Endodermal cell (in vitro differentiated cells): ENCODE data around the gene EIF4G3. TPM values are rescaled to one million over a fixed set of nuclear protein-coding genes. Genes with fewer than 3 reads are reported as not detected.

Source experiments
- DNase-seq: peaks from one replicate; pipeline ENCODE4 v3.0.0-alpha.2; 2017
- H3K27ac ChIP-seq: 2 replicates; pipeline ENCODE4 v1.5.1; 2013; ENCODE audit warnings: mild to moderate bottlenecking, low read depth, low read length, moderate library complexity
- H3K27me3 ChIP-seq: 2 replicates; pipeline ENCODE4 v1.6.1; 2013; ENCODE audit warnings: mild to moderate bottlenecking, low read length, moderate library complexity; ENCODE audit not compliant: insufficient read depth, control insufficient read depth, poor library complexity, severe bottlenecking
- H3K36me3 ChIP-seq: 2 replicates; pipeline ENCODE4 v1.7.0; 2013; ENCODE audit warnings: mild to moderate bottlenecking, low read length, moderate library complexity; ENCODE audit not compliant: control insufficient read depth, insufficient read depth
- H3K4me1 ChIP-seq: one replicate; pipeline ENCODE4 v1.7.0; 2013; ENCODE audit warnings: low read length; ENCODE audit not compliant: control insufficient read depth, insufficient read depth
- H3K4me3 ChIP-seq: 2 replicates; pipeline ENCODE4 v1.5.1; 2013; ENCODE audit warnings: mild to moderate bottlenecking, low read length, moderate library complexity
- H3K9ac ChIP-seq: 2 replicates; pipeline ENCODE4 v1.6.1; 2013; ENCODE audit warnings: mild to moderate bottlenecking, low read length, moderate library complexity; ENCODE audit not compliant: poor library complexity, severe bottlenecking; ENCODE audit errors: extremely low read depth
- H3K9me3 ChIP-seq: 2 replicates; pipeline ENCODE4 v1.6.1; 2013; ENCODE audit warnings: mild to moderate bottlenecking, low read length, moderate library complexity; ENCODE audit not compliant: control insufficient read depth
- H3K27ac Mint-ChIP-seq: 2 replicates; pipeline ENCODE4 v1.8.0; 2020; ENCODE audit warnings: mixed read lengths
- H3K27me3 Mint-ChIP-seq: 2 replicates; pipeline ENCODE4 v1.8.0; 2021; ENCODE audit warnings: mild to moderate bottlenecking, mixed read lengths; ENCODE audit not compliant: insufficient read depth
- H3K36me3 Mint-ChIP-seq: 2 replicates; pipeline ENCODE4 v1.8.0; 2020; ENCODE audit warnings: low read depth, mixed read lengths
- H3K4me1 Mint-ChIP-seq: 2 replicates; pipeline ENCODE4 v1.8.0; 2020; ENCODE audit warnings: mixed read lengths
- H3K4me3 Mint-ChIP-seq: 2 replicates; pipeline ENCODE4 v1.8.0; 2020; ENCODE audit warnings: mild to moderate bottlenecking, moderate library complexity, mixed read lengths
- H3K9me3 Mint-ChIP-seq: 2 replicates; pipeline ENCODE4 v1.8.0; 2020; ENCODE audit warnings: mild to moderate bottlenecking, mixed read lengths
- CTCF ChIP-seq: fragments of 200-600 bp; sonication (generic); conservative IDR thresholded peaks from 2 replicates; pipeline ENCODE4 v1.5.0; 2021; ENCODE audit warnings: antibody characterized with exemption, mild to moderate bottlenecking
- WGBS, 2 experiments: methylation state at CpG; one replicate each; pipeline versions ENCODE4 v1.1.5 to v1.1.7; 2013; ENCODE audit warnings: missing lambda C conversion rate in 2 of 2, mixed read lengths in 1 of 2; ENCODE audit not compliant: insufficient coverage in 1 of 2, insufficient read length in 1 of 2; 5-methylcytosine and 5-hydroxymethylcytosine counted together
- total RNA-seq, 2 donors: library from RNA; stranded (reverse); fragmentation: NEBNext Ultra II Directional in 1 of 2; extraction: Animal tissue kit (Norgen Biotek cat#: 25700) in 1 of 2; gene quantifications; 2 replicates in 1 of 2; 3 replicates in 1 of 2; pipeline ENCODE4 v1.2.1, GENCODE V29; 2021

Gene EIF4G3
- total RNA-seq, 2 donors from 2014 or later = 101 to 103 TPM

GRCh38 chr1:20834192-20834591, 342.5 kb downstream of the EIF4G3 start:
- no peaks in the 10 kb centered on the region for H3K4me1 ChIP-seq
- peak overlapping the region; percentile 37 for H3K4me3 ChIP-seq
- H3K36me3 Mint-ChIP-seq = peaks cover 40% of the 10 kb centered on the region
- peaks cover 5% of the 10 kb centered on the region for H3K9me3 Mint-ChIP-seq
- H3K9me3 ChIP-seq = peaks cover 26% of the 10 kb centered on the region
- H3K27me3 Mint-ChIP-seq = no peaks in the 10 kb centered on the region
- 90% methylated on average over 1 of the region's 1 CpG; no CpG with 5 or more reads in 1 of the 2 experiments for WGBS, 2 experiments
- H3K9ac ChIP-seq = no peak overlapping the region
- DNase-seq = no peak
- no peak overlapping the region for H3K27ac ChIP-seq
- H3K27me3 ChIP-seq = no peaks in the 10 kb centered on the region
- peaks cover 2% of the 10 kb centered on the region for H3K4me1 Mint-ChIP-seq
- no peak overlapping the region for H3K4me3 Mint-ChIP-seq
- H3K27ac Mint-ChIP-seq = no peak overlapping the region
- H3K36me3 ChIP-seq = peaks cover 47% of the 10 kb centered on the region
- TF ChIP-seq CTCF = no peak

DNA sequence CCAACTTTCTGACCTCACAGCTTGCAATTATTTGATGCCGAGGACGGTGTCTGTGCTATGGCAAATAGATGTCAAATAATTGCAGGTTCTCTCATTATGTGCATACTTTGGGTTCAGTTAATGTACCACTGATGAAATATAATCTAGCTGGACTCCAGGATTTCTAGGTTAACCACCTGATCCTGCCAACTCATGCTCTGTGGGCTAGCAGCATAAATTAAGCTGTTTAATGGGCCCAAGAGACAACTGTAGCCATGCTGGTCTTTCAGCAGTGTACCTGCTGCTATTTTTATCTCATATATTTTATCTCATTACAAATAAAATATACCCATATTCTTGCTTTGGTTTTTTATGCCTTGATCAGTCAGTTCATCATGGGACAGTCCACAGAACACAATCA, 346.3 kb downstream of the EIF4G3 start:
- H3K36me3 Mint-ChIP-seq = peaks cover 50% of the 10 kb centered on the region
- Histone ChIP-seq H3K27ac (no peak overlapping the region), H3K36me3 (peaks cover 40% of the 10 kb centered on the region), H3K9ac (no peak overlapping the region), H3K27me3 (no peaks in the 10 kb centered on the region), H3K4me1 (peaks cover 8% of the 10 kb centered on the region), H3K4me3 (no peak overlapping the region), H3K9me3 (peaks cover 16% of the 10 kb centered on the region)
- 90% methylated on average over 2 of the region's 2 CpGs; no CpG with 5 or more reads in 1 of the 2 experiments for WGBS, 2 experiments
- no peak for TF ChIP-seq CTCF
- DNase-seq = no peak
- no peak overlapping the region for H3K27ac Mint-ChIP-seq
- peaks cover 22% of the 10 kb centered on the region for H3K4me1 Mint-ChIP-seq
- no peaks in the 10 kb centered on the region for H3K27me3 Mint-ChIP-seq
- H3K9me3 Mint-ChIP-seq = peaks cover 5% of the 10 kb centered on the region
- no peak overlapping the region for H3K4me3 Mint-ChIP-seq

DNA sequence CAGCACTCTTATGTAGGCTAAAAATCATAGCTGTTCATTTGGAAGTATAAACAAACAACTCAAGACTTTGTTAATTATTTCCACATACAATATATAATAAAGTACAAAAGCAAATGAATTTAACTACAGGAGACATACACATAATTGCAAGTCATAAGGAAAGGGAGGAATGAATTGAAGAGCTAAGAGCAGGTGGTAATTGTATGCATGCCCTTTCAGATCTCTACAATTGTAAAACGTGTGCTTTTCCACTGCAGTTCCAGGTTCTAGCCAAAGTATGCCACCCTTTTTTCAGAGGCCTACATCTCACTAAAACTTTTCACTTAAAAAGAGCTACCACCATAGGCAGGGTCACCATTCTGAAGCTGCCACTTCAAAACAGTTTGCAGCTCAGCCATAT, 346.8 kb downstream of the EIF4G3 start:
- Mint-ChIP-seq H3K27ac (no peak overlapping the region), H3K27me3 (no peaks in the 10 kb centered on the region), H3K4me3 (no peak overlapping the region), H3K9me3 (peaks cover 5% of the 10 kb centered on the region), H3K4me1 (peaks cover 22% of the 10 kb centered on the region), H3K36me3 (peaks cover 49% of the 10 kb centered on the region)
- Histone ChIP-seq H3K9ac (no peak overlapping the region), H3K27me3 (no peaks in the 10 kb centered on the region), H3K4me3 (no peak overlapping the region), H3K4me1 (peaks cover 8% of the 10 kb centered on the region), H3K36me3 (peaks cover 39% of the 10 kb centered on the region), H3K9me3 (peaks cover 12% of the 10 kb centered on the region), H3K27ac (no peak overlapping the region)
- DNase-seq = no peak
- 86% methylated on average over 1 of the region's 1 CpG; no CpG with 5 or more reads in 1 of the 2 experiments for whole genome bisulfite sequencing, 2 experiments
- no peak for TF ChIP-seq CTCF
